Fibroblast of lung (primary cell): ENCODE results near the gene FAM170B. TPM values are rescaled to one million over a fixed set of nuclear protein-coding genes. Genes with fewer than 3 reads are reported as not detected.

Experiments
- DNase-seq, 2 donors: peaks; one replicate each; pipeline versions ENCODE4 v3.0.0 to v3.0.0-alpha.2; 2010; ENCODE audit warnings: low read depth in 2 of 2
- H2AFZ ChIP-seq: 2 replicates; pipeline ENCODE4 v1.5.1; 2012; ENCODE audit warnings: low read length, control low read depth, inconsistent platforms
- H3K27ac ChIP-seq: 2 replicates; pipeline ENCODE4 v1.5.1; 2011; ENCODE audit warnings: low read length, control low read depth; ENCODE audit not compliant: insufficient read depth
- H3K27me3 ChIP-seq: 2 replicates; pipeline ENCODE4 v1.5.1; 2011; ENCODE audit warnings: mild to moderate bottlenecking, low read length; ENCODE audit not compliant: control insufficient read depth, insufficient read depth
- H3K36me3 ChIP-seq: 2 replicates; pipeline ENCODE4 v1.5.1; 2011; ENCODE audit warnings: low read length; ENCODE audit not compliant: control insufficient read depth, insufficient read depth
- H3K4me1 ChIP-seq: 2 replicates; pipeline ENCODE4 v1.5.1; 2011; ENCODE audit warnings: low read length; ENCODE audit not compliant: control insufficient read depth, insufficient read depth; ENCODE audit errors: extremely low read depth
- H3K4me2 ChIP-seq: 2 replicates; pipeline ENCODE4 v1.5.1; 2011; ENCODE audit warnings: low read length, control low read depth; ENCODE audit not compliant: insufficient read depth; ENCODE audit errors: extremely low read depth
- H3K4me3 ChIP-seq, 4 experiments: fragments of 200-600 bp in 1 of 4; sonication (generic) in 1 of 4; replicated peaks in 1 of 4; 2 replicates each; pipeline ENCODE4 v1.5.1; 2011 to 2016; ENCODE audit warnings: low read length in 4 of 4, low read depth in 3 of 4, mild to moderate bottlenecking in 3 of 4, control low read depth in 2 of 4, inconsistent platforms in 1 of 4, mixed read lengths in 1 of 4; ENCODE audit not compliant: insufficient read depth in 1 of 4; ENCODE audit errors: control extremely low read depth in 1 of 4
- H3K79me2 ChIP-seq: 2 replicates; pipeline ENCODE4 v1.5.1; 2012; ENCODE audit warnings: mild to moderate bottlenecking, low read length, inconsistent platforms; ENCODE audit not compliant: control insufficient read depth, insufficient read depth
- H3K9ac ChIP-seq: 2 replicates; pipeline ENCODE4 v1.5.1; 2011; ENCODE audit warnings: mild to moderate bottlenecking, low read length, control low read depth; ENCODE audit not compliant: insufficient read depth
- H3K9me3 ChIP-seq: 2 replicates; pipeline ENCODE4 v1.5.1; 2012; ENCODE audit warnings: low read depth, low read length; ENCODE audit not compliant: control insufficient read depth, insufficient read depth
- H4K20me1 ChIP-seq: 2 replicates; pipeline ENCODE4 v1.5.1; 2011; ENCODE audit warnings: low read length; ENCODE audit not compliant: control insufficient read depth, insufficient read depth; ENCODE audit errors: extremely low read depth
- CTCF ChIP-seq, 2 donors: IDR thresholded peaks in 1 of 2; conservative IDR thresholded peaks in 1 of 2; 1 replicate in 1 of 2; 2 replicates in 1 of 2; pipeline ENCODE4 v1.5.1; 2011 to 2012; ENCODE audit warnings: low read length in 2 of 2, control low read depth in 1 of 2, inconsistent platforms in 1 of 2, low read depth in 1 of 2, mild to moderate bottlenecking in 1 of 2
- EZH2 ChIP-seq: IDR thresholded peaks from 2 replicates; pipeline ENCODE4 v1.5.1; 2012; ENCODE audit warnings: low read length, control low read depth, mild to moderate bottlenecking; ENCODE audit errors: missing control alignments
- polyA plus RNA-seq, 2 donors: library from polyadenylated mRNA; depleted of rRNA in 1 of 2; stranded (reverse) in 1 of 2; unstranded in 1 of 2; fragments of >200 nt; gene quantifications; 2 replicates each; pipeline ENCODE4 v1.2.1, GENCODE V29; 2011 to 2012; ENCODE audit warnings: missing spikeins in 1 of 2
- total RNA-seq: library from RNA; depleted of rRNA; stranded (reverse); fragments of >200 nt; gene quantifications from 2 replicates; pipeline ENCODE4 v1.2.1, GENCODE V29; 2014

FAM170B gene
- total and polyA plus RNA-seq, 2 donors (not counting 1 experiment from before 2014, with no cell fraction given) = not detected

- no peak for DNase-seq
Observed at GRCh38 chr10:49150426-49150825, 16.6 kb upstream of the FAM170B start.

GRCh38 chr10:49149881-49150280 lies 16.1 kb upstream of the FAM170B start:
- Histone ChIP-seq H3K9ac (no peak overlapping the region), H3K27me3 (peaks cover 2% of the 10 kb centered on the region), H4K20me1 (no peaks in the 10 kb centered on the region), H3K9me3 (no peaks in the 10 kb centered on the region), H2AFZ (no peak overlapping the region), H3K4me1 (peaks cover 6% of the 10 kb centered on the region), H3K4me3 (no peak overlapping the region), H3K36me3 (no peaks in the 10 kb centered on the region), H3K79me2 (no peaks in the 10 kb centered on the region), H3K27ac (no peak overlapping the region), H3K4me2 (no peak overlapping the region)
- no peak for TF ChIP-seq CTCF (conservative IDR thresholded peaks at IDR 0.05 in 1 of 2, IDR thresholded peaks at IDR 0.05 in 1 of 2; ENCODE audit: low read depth in 1 of 2, low read length in 2 of 2)
- no peak for TF ChIP-seq EZH2
- no peak for DNase-seq

More at GRCh38 chr10:49150426-49150825, 16.6 kb upstream of the FAM170B start:
- no peaks in the 10 kb centered on the region for H3K36me3 ChIP-seq
- H3K9me3 ChIP-seq = no peaks in the 10 kb centered on the region
- TF ChIP-seq CTCF (conservative IDR thresholded peaks at IDR 0.05 in 1 of 2, IDR thresholded peaks at IDR 0.05 in 1 of 2; ENCODE audit: low read depth in 1 of 2, low read length in 2 of 2) = no peak
- no peak for TF ChIP-seq EZH2
- H3K27me3 ChIP-seq = peaks cover 2% of the 10 kb centered on the region
- no peak overlapping the region for H3K27ac ChIP-seq
- no peak overlapping the region for H3K4me3 ChIP-seq
- peaks cover 6% of the 10 kb centered on the region for H3K4me1 ChIP-seq
- H3K79me2 ChIP-seq = no peaks in the 10 kb centered on the region
- H4K20me1 ChIP-seq = no peaks in the 10 kb centered on the region
- H2AFZ ChIP-seq = no peak overlapping the region
- no peak overlapping the region for H3K4me2 ChIP-seq
- no peak overlapping the region for H3K9ac ChIP-seq

GRCh38 chr10:49144058-49144720 lies 10.4 kb upstream of the FAM170B start:
- Histone ChIP-seq H3K9ac (no peak overlapping the region), H3K27me3 (no peaks in the 10 kb centered on the region), H3K4me3 (no peak overlapping the region), H3K4me2 (no peak overlapping the region), H3K4me1 (peaks cover 21% of the 10 kb centered on the region), H2AFZ (no peak overlapping the region), H3K27ac (no peak overlapping the region), H4K20me1 (no peaks in the 10 kb centered on the region), H3K36me3 (no peaks in the 10 kb centered on the region), H3K9me3 (no peaks in the 10 kb centered on the region), H3K79me2 (no peaks in the 10 kb centered on the region)
- TF ChIP-seq EZH2 (no peak), CTCF (conservative IDR thresholded peaks at IDR 0.05 in 1 of 2, IDR thresholded peaks at IDR 0.05 in 1 of 2; ENCODE audit: low read depth in 1 of 2, low read length in 2 of 2) (no peak)
- peak in 1 of 2 donors; percentile 64 for DNase-seq
